Skeletal muscle tissue (tissue), 4 donors: Measurements from ENCODE around the gene RASSF4. TPM values are rescaled to one million over a fixed set of nuclear protein-coding genes. Genes with fewer than 3 reads are reported as not detected.

Source experiments
- H3K27ac ChIP-seq: one replicate; pipeline ENCODE4 v1.7.0; 2013; ENCODE audit warnings: mild to moderate bottlenecking, low read depth, low read length, inconsistent platforms
- H3K27me3 ChIP-seq, 3 donors: one replicate each; pipeline ENCODE4 v1.7.0; 2013; ENCODE audit warnings: low read length in 3 of 3; ENCODE audit not compliant: control insufficient read depth in 3 of 3, insufficient read depth in 3 of 3
- H3K36me3 ChIP-seq, 3 donors: one replicate each; pipeline ENCODE4 v1.7.0; 2013; ENCODE audit warnings: low read length in 3 of 3; ENCODE audit not compliant: control insufficient read depth in 3 of 3, insufficient read depth in 3 of 3
- H3K4me1 ChIP-seq, 3 donors: one replicate each; pipeline ENCODE4 v1.7.0; 2013; ENCODE audit warnings: low read length in 3 of 3, mild to moderate bottlenecking in 3 of 3; ENCODE audit not compliant: control insufficient read depth in 3 of 3, insufficient read depth in 3 of 3
- H3K4me3 ChIP-seq, 3 donors: one replicate each; pipeline ENCODE4 v1.7.0; 2013; ENCODE audit warnings: low read length in 3 of 3
- H3K9ac ChIP-seq, 3 donors: one replicate each; pipeline ENCODE4 v1.7.0; 2013; ENCODE audit warnings: low read length in 3 of 3, mild to moderate bottlenecking in 3 of 3, moderate library complexity in 2 of 3, low read depth in 1 of 3
- H3K9me3 ChIP-seq, 3 donors: one replicate each; pipeline ENCODE4 v1.7.0; 2013; ENCODE audit warnings: low read length in 3 of 3; ENCODE audit not compliant: control insufficient read depth in 3 of 3
- total RNA-seq: library from RNA; depleted of rRNA; stranded (reverse); fragments of >200 nt; gene quantifications from one replicate; pipeline ENCODE4 v1.2.3, GENCODE V29; 2014
- donor health status: Osteomylitis.

RASSF4 gene
- total RNA-seq, 1 donor from 2014 or later = 21.4 TPM

GRCh38 chr10:44961931-44962750 is 2.5 kb downstream of the RASSF4 start:
- Histone ChIP-seq H3K27ac (no peak overlapping the region), H3K9me3 (no peaks in the 10 kb centered on the region), H3K4me3 (peak overlapping the region in 1 of 3 donors; percentile 34), H3K4me1 (peaks cover 77 to 88% (median 81%) of the 10 kb centered on the region in 3 donors), H3K27me3 (no peaks in the 10 kb centered on the region), H3K36me3 (peaks cover 0 to 2% (median 0%) of the 10 kb centered on the region in 3 donors), H3K9ac (peak overlapping the region in 1 of 3 donors; percentile 82)

- no peaks in the 10 kb centered on the region for H3K9me3 ChIP-seq
- peak overlapping the region; percentile 88 for H3K27ac ChIP-seq
- peak overlapping the region; percentile 13 to 67 (median 15) for H3K4me3 ChIP-seq
- peak overlapping the region; percentile 51 to 82 (median 69) for H3K9ac ChIP-seq
- H3K36me3 ChIP-seq = peaks cover 0 to 2% (median 0%) of the 10 kb centered on the region in 3 donors
- no peaks in the 10 kb centered on the region for H3K27me3 ChIP-seq
- H3K4me1 ChIP-seq = peaks cover 85 to 93% (median 85%) of the 10 kb centered on the region in 3 donors
Measured at GRCh38 chr10:44962870-44963738, 3.5 kb downstream of the RASSF4 start.

- Histone ChIP-seq H3K36me3 (peaks cover 0 to 2% (median 0%) of the 10 kb centered on the region in 3 donors), H3K9me3 (no peaks in the 10 kb centered on the region), H3K27me3 (no peaks in the 10 kb centered on the region), H3K9ac (peak overlapping the region; percentile 68 to 82 (median 69)), H3K27ac (peak overlapping the region; percentile 88), H3K4me3 (peak overlapping the region; percentile 13 to 67 (median 31)), H3K4me1 (peaks cover 88 to 95% (median 88%) of the 10 kb centered on the region in 3 donors)
Measured at GRCh38 chr10:44963772-44964633, 4.4 kb downstream of the RASSF4 start.

GRCh38 chr10:44965104-44965503 is 5.5 kb downstream of the RASSF4 start:
- Histone ChIP-seq H3K27ac (peak overlapping the region; percentile 88), H3K27me3 (no peaks in the 10 kb centered on the region), H3K9ac (peak overlapping the region in 1 of 3 donors; percentile 82), H3K4me1 (peaks cover 93 to 99% (median 94%) of the 10 kb centered on the region in 3 donors), H3K4me3 (no peak overlapping the region), H3K9me3 (no peaks in the 10 kb centered on the region), H3K36me3 (peaks cover 0 to 6% (median 4%) of the 10 kb centered on the region in 3 donors)

GRCh38 chr10:44965651-44966097 is 6.1 kb downstream of the RASSF4 start:
- peak overlapping the region in 2 of 3 donors; percentile 12 to 82 for H3K9ac ChIP-seq
- peaks cover 0 to 8% (median 7%) of the 10 kb centered on the region in 3 donors for H3K36me3 ChIP-seq
- H3K4me1 ChIP-seq = peaks cover 90 to 96% (median 91%) of the 10 kb centered on the region in 3 donors
- H3K4me3 ChIP-seq = no peak overlapping the region
- H3K27me3 ChIP-seq = no peaks in the 10 kb centered on the region
- H3K27ac ChIP-seq = peak overlapping the region; percentile 88
- no peaks in the 10 kb centered on the region for H3K9me3 ChIP-seq

GRCh38 chr10:44966129-44966815 is 6.7 kb downstream of the RASSF4 start:
- peaks cover 4 to 14% (median 12%) of the 10 kb centered on the region in 3 donors for H3K36me3 ChIP-seq
- peak overlapping the region in 1 of 3 donors; percentile 82 for H3K9ac ChIP-seq
- peak overlapping the region; percentile 42 for H3K27ac ChIP-seq
- no peaks in the 10 kb centered on the region for H3K27me3 ChIP-seq
- peak overlapping the region in 1 of 3 donors; percentile 13 for H3K4me3 ChIP-seq
- H3K9me3 ChIP-seq = no peaks in the 10 kb centered on the region
- peaks cover 85 to 95% (median 89%) of the 10 kb centered on the region in 3 donors for H3K4me1 ChIP-seq

GRCh38 chr10:44966816-44967509 is 7.4 kb downstream of the RASSF4 start:
- peak overlapping the region; percentile 42 for H3K27ac ChIP-seq
- H3K9me3 ChIP-seq = no peaks in the 10 kb centered on the region
- H3K27me3 ChIP-seq = no peaks in the 10 kb centered on the region
- no peak overlapping the region for H3K4me3 ChIP-seq
- peaks cover 82 to 92% (median 83%) of the 10 kb centered on the region in 3 donors for H3K4me1 ChIP-seq
- H3K9ac ChIP-seq = peak overlapping the region in 1 of 3 donors; percentile 62
- H3K36me3 ChIP-seq = peaks cover 11 to 21% (median 19%) of the 10 kb centered on the region in 3 donors

- Histone ChIP-seq H3K27me3 (no peaks in the 10 kb centered on the region), H3K9ac (peak overlapping the region in 2 of 3 donors; percentile 19 to 62), H3K27ac (peak overlapping the region; percentile 39), H3K4me3 (no peak overlapping the region), H3K9me3 (no peaks in the 10 kb centered on the region), H3K4me1 (peaks cover 76 to 86% (median 77%) of the 10 kb centered on the region in 3 donors), H3K36me3 (peaks cover 16 to 23% (median 23%) of the 10 kb centered on the region in 3 donors)
Measured at GRCh38 chr10:44967616-44968015, 8.0 kb downstream of the RASSF4 start.
